PC-9 (cell line): ENCODE results near the gene MED22.

Source experiments
- EZH2 ChIP-seq: fragments of 200-600 bp; sonication (generic); IDR thresholded peaks from 2 replicates; pipeline ENCODE4 v1.8.0; 2017; ENCODE audit warnings: antibody characterized with exemption, low read depth
- TF ChIP-seq, protein P1 (sequence below): fragments of 200-600 bp; sonication (generic); conservative IDR thresholded peaks from 2 replicates; pipeline ENCODE4 v1.6.1; 2017; ENCODE audit warnings: mixed run types, antibody characterized with exemption, mild to moderate bottlenecking, moderate library complexity

DNA sequence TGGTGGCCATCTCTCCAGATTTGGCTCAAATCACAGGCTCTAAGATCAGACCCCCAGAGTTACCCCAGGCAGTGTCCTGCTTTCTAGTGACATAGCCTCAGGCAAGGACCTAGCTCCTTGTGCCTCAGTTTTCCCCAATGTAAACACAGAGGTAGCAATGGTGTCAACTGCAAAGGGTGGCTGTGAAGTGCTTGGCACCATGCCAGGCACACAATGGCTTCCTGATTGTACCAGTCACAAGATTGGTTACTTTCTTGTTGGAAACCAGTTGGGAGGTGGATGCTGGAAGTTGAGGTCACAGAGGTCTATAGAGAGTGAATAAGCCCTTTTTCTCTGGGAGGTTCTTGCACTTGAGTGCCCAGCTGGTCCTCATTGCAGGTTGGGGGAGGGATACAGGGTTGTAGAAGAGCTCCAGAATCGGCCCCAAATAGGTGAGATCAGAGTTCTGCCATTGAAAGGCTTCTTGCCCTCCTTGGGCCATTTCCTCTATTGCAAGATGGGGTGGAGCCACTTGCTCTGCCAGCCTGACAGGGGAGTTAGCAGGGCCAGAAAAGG, 30.6 kb upstream of the MED22 start:
- TF ChIP-seq, protein P1, sequence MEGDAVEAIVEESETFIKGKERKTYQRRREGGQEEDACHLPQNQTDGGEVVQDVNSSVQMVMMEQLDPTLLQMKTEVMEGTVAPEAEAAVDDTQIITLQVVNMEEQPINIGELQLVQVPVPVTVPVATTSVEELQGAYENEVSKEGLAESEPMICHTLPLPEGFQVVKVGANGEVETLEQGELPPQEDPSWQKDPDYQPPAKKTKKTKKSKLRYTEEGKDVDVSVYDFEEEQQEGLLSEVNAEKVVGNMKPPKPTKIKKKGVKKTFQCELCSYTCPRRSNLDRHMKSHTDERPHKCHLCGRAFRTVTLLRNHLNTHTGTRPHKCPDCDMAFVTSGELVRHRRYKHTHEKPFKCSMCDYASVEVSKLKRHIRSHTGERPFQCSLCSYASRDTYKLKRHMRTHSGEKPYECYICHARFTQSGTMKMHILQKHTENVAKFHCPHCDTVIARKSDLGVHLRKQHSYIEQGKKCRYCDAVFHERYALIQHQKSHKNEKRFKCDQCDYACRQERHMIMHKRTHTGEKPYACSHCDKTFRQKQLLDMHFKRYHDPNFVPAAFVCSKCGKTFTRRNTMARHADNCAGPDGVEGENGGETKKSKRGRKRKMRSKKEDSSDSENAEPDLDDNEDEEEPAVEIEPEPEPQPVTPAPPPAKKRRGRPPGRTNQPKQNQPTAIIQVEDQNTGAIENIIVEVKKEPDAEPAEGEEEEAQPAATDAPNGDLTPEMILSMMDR: no peak
- no peak for TF ChIP-seq EZH2
